CD4-positive, alpha-beta T cell treated with Interferon alpha-2 for 1 hour (primary cell): Measurements from ENCODE around the gene SPI1.
"Not testable (repeated sequence)": the region's sequence is repeated elsewhere in the genome, so short reads cannot be mapped to it uniquely, and the experiment has no call there.

Experiments used
- DNase-seq, 2 donors: peaks; one replicate each; pipeline ENCODE4 v3.0.0-alpha.2; 2020 to 2022

Gene SPI1

GRCh38 chr11:47337229-47337924 is 41.0 kb downstream of the SPI1 start:
- no peak for DNase-seq

GRCh38 chr11:47336595-47336994 is 41.8 kb downstream of the SPI1 start:
- DNase-seq: no peak

GRCh38 chr11:47335733-47336132 is 42.6 kb downstream of the SPI1 start:
- no peak for DNase-seq

- not testable (repeated sequence) for DNase-seq
Measured at GRCh38 chr11:47334699-47335411, 43.5 kb downstream of the SPI1 start.

GRCh38 chr11:47333886-47334443 is 44.4 kb downstream of the SPI1 start:
- DNase-seq: no peak

GRCh38 chr11:47333526-47333845 is 44.9 kb downstream of the SPI1 start:
- no peak for DNase-seq

- no peak for DNase-seq
Measured at GRCh38 chr11:47332791-47333525, 45.4 kb downstream of the SPI1 start.

GRCh38 chr11:47332303-47332711 is 46.0 kb downstream of the SPI1 start:
- no peak for DNase-seq

- DNase-seq: no peak
Measured at GRCh38 chr11:47331454-47332302, 46.7 kb downstream of the SPI1 start.

GRCh38 chr11:47329987-47330931 is 48.1 kb downstream of the SPI1 start:
- no peak for DNase-seq

GRCh38 chr11:47329431-47329986 is 48.8 kb downstream of the SPI1 start:
- no peak for DNase-seq

GRCh38 chr11:47328449-47329390 is 49.6 kb downstream of the SPI1 start:
- DNase-seq: peak in 1 of 2 donors; percentile 19

- no peak for DNase-seq
Measured at GRCh38 chr11:47327949-47328348, 50.4 kb downstream of the SPI1 start.

GRCh38 chr11:47327025-47327424 is 51.3 kb downstream of the SPI1 start:
- DNase-seq: no peak

GRCh38 chr11:47326198-47326597 is 52.1 kb downstream of the SPI1 start:
- DNase-seq: no peak

- DNase-seq: no peak
Measured at GRCh38 chr11:47325271-47326041, 52.9 kb downstream of the SPI1 start.

GRCh38 chr11:47324520-47324919 is 53.8 kb downstream of the SPI1 start:
- DNase-seq: no peak

GRCh38 chr11:47318166-47318565 is 60.2 kb downstream of the SPI1 start:
- DNase-seq: no peak
